DOHH2 (cell line): ENCODE data around the gene SLC4A1.

Experiments used
- H3F3A ChIP-seq: fragments of 200-600 bp; sonication (generic), shearing (Covaris generic); 2 replicates; pipeline ENCODE4 v1.6.0; 2016; ENCODE audit warnings: antibody characterized with exemption, mild to moderate bottlenecking; ENCODE audit not compliant: control insufficient read depth, insufficient read depth
- H3K27ac ChIP-seq: fragments of 200-600 bp; sonication (generic); 2 replicates; pipeline ENCODE4 v1.5.1; 2014; ENCODE audit warnings: low read depth, mild to moderate bottlenecking, low read length, moderate library complexity
- H3K27me3 ChIP-seq: fragments of 200-600 bp; sonication (generic); 2 replicates; pipeline ENCODE4 v1.6.1; 2014; ENCODE audit warnings: mild to moderate bottlenecking, low read length, mixed read lengths; ENCODE audit not compliant: control insufficient read depth
- H3K36me3 ChIP-seq: fragments of 200-600 bp; sonication (generic); 2 replicates; pipeline ENCODE4 v1.6.1; 2014; ENCODE audit warnings: mild to moderate bottlenecking, low read length, moderate library complexity, mixed read lengths; ENCODE audit not compliant: control insufficient read depth
- H3K4me1 ChIP-seq: fragments of 200-600 bp; sonication (generic); 2 replicates; pipeline ENCODE4 v1.6.1; 2014; ENCODE audit warnings: mild to moderate bottlenecking, low read length, mixed read lengths; ENCODE audit not compliant: control insufficient read depth
- H3K4me2 ChIP-seq: fragments of 200-600 bp; sonication (generic); 2 replicates; pipeline ENCODE4 v1.6.0; 2014; ENCODE audit warnings: mild to moderate bottlenecking, low read length, moderate library complexity
- H3K4me3 ChIP-seq: fragments of 200-600 bp; sonication (generic); 2 replicates; pipeline ENCODE4 v1.5.1; 2014; ENCODE audit warnings: mild to moderate bottlenecking, low read length, mixed read lengths
- H3K79me2 ChIP-seq: fragments of 200-600 bp; sonication (generic); 2 replicates; pipeline ENCODE4 v1.6.1; 2014; ENCODE audit warnings: mild to moderate bottlenecking, low read length, mixed read lengths; ENCODE audit not compliant: control insufficient read depth
- H3K9me2 ChIP-seq: fragments of 200-600 bp; sonication (generic); replicated peaks from 2 replicates; pipeline ENCODE4 v1.6.1; 2014; ENCODE audit warnings: mild to moderate bottlenecking, low read length, mixed read lengths; ENCODE audit not compliant: control insufficient read depth
- H3K9me3 ChIP-seq: fragments of 200-600 bp; sonication (generic); 2 replicates; pipeline ENCODE4 v1.6.1; 2014; ENCODE audit warnings: antibody characterized with exemption, low read length, mixed read lengths; ENCODE audit not compliant: control insufficient read depth, insufficient read depth
- H4K20me1 ChIP-seq: fragments of 200-600 bp; sonication (generic); 2 replicates; pipeline ENCODE4 v1.6.0; 2014; ENCODE audit warnings: low read depth, mild to moderate bottlenecking, antibody characterized with exemption, low read length, moderate library complexity; ENCODE audit not compliant: control insufficient read depth, insufficient read depth
- CTCF ChIP-seq: fragments of 200-600 bp; sonication (generic); IDR thresholded peaks from one replicate; pipeline ENCODE4 v1.5.1; 2014; ENCODE audit warnings: antibody characterized with exemption, mild to moderate bottlenecking, low read depth, low read length; ENCODE audit not compliant: poor library complexity, severe bottlenecking
- EZH2phosphoT487 ChIP-seq: fragments of 200-600 bp; sonication (generic); IDR thresholded peaks from 2 replicates; pipeline ENCODE4 v1.6.1; 2017; ENCODE audit warnings: borderline replicate concordance, mild to moderate bottlenecking, antibody characterized with exemption, low read length, moderate library complexity, mixed read lengths

The SLC4A1 gene

GRCh38 chr17:44205962-44206824, 61.7 kb downstream of the SLC4A1 start:
- H3F3A ChIP-seq: peaks cover 47% of the 10 kb centered on the region

GRCh38 chr17:44204441-44204882, 63.5 kb downstream of the SLC4A1 start:
- Histone ChIP-seq H3F3A (peaks cover 48% of the 10 kb centered on the region), H3K27ac (peak overlapping the region; percentile 15), H3K9me3 (no peaks in the 10 kb centered on the region)

More at GRCh38 chr17:44205962-44206824, 61.7 kb downstream of the SLC4A1 start:
- TF ChIP-seq CTCF (peak; percentile 14), EZH2phosphoT487 (no peak)
- H3K36me3 ChIP-seq: peaks cover 48% of the 10 kb centered on the region
- H3K27ac ChIP-seq: no peak overlapping the region
- no peaks in the 10 kb centered on the region for H3K9me3 ChIP-seq
- no peak overlapping the region for H3K4me2 ChIP-seq
- no peaks in the 10 kb centered on the region for H4K20me1 ChIP-seq
- H3K27me3 ChIP-seq: no peaks in the 10 kb centered on the region
- H3K4me3 ChIP-seq: no peak overlapping the region
- peaks cover 51% of the 10 kb centered on the region for H3K4me1 ChIP-seq
- peaks cover 11% of the 10 kb centered on the region for H3K79me2 ChIP-seq
- no peaks in the 10 kb centered on the region for H3K9me2 ChIP-seq

GRCh38 chr17:44203731-44204440, 64.0 kb downstream of the SLC4A1 start:
- Histone ChIP-seq H3K9me2 (no peaks in the 10 kb centered on the region), H3K9me3 (no peaks in the 10 kb centered on the region), H3K4me2 (peak overlapping the region; percentile 30; the same call in 1 of the 2 replicates), H3K27me3 (no peaks in the 10 kb centered on the region), H3K36me3 (peaks cover 29% of the 10 kb centered on the region), H3F3A (peaks cover 44% of the 10 kb centered on the region), H3K79me2 (peaks cover 2% of the 10 kb centered on the region), H4K20me1 (no peaks in the 10 kb centered on the region), H3K27ac (peak overlapping the region; percentile 15; the same call in 1 of the 2 replicates), H3K4me3 (peak overlapping the region; percentile 2; the same call in 1 of the 2 replicates), H3K4me1 (peaks cover 40% of the 10 kb centered on the region)
- TF ChIP-seq EZH2phosphoT487: no peak
- TF ChIP-seq CTCF: peak; percentile 85

More at GRCh38 chr17:44204441-44204882, 63.5 kb downstream of the SLC4A1 start:
- Histone ChIP-seq H3K4me2 (no peak overlapping the region), H3K4me3 (no peak overlapping the region), H3K27me3 (no peaks in the 10 kb centered on the region), H3K79me2 (peaks cover 3% of the 10 kb centered on the region), H3K9me2 (no peaks in the 10 kb centered on the region), H3K4me1 (peaks cover 40% of the 10 kb centered on the region), H3K36me3 (peaks cover 33% of the 10 kb centered on the region), H4K20me1 (no peaks in the 10 kb centered on the region)
- TF ChIP-seq EZH2phosphoT487: no peak
- no peak for TF ChIP-seq CTCF
